ENCODE data around the gene FSD1L.
A peak's percentile ranks its signal among the peaks of the same experiment; 100 is the strongest.

The FSD1L gene

GRCh38 chr9:105447814-105448812 is at the start of gene FSD1L:
Gene FSD1L (plus strand): TSS chr9:105448034. CDS start chr9:105448221, 187 bp downstream.
- peak within 1 kb of the TSS; percentile 88 to 98 for H3K4me3 ChIP-seq (ENCODE audit: low read depth in 1 of 2, low read length in 2 of 2)
- no peaks in the 10 kb centered on the region for H3K36me3 ChIP-seq (ENCODE audit: control insufficient read depth in 1 of 2, insufficient read depth in 2 of 2, low read length in 2 of 2)
- peak within 1 kb of the TSS; percentile 80 to 86 for H3K9ac ChIP-seq (ENCODE audit: low read depth in 1 of 2, low read length in 2 of 2)
- H3K9me3 ChIP-seq (ENCODE audit: control insufficient read depth in 1 of 2, low read length in 2 of 2) = no peaks in the 10 kb centered on the region
- peaks cover 9 to 24% of the 10 kb centered on the region in 2 donors for H3K4me1 ChIP-seq (ENCODE audit: control insufficient read depth in 1 of 2, insufficient read depth in 2 of 2, low read length in 2 of 2)
- peak within 1 kb of the TSS; percentile 63 for H3K27ac ChIP-seq (ENCODE audit: low read depth, low read length)
- H3K27me3 ChIP-seq (ENCODE audit: control insufficient read depth in 1 of 2, insufficient read depth in 2 of 2, low read length in 2 of 2) = no peaks in the 10 kb centered on the region

- Histone ChIP-seq H3K4me3 (ENCODE audit: low read depth in 1 of 2, low read length in 2 of 2) (no peak overlapping the region), H3K36me3 (ENCODE audit: control insufficient read depth in 1 of 2, insufficient read depth in 2 of 2, low read length in 2 of 2) (no peaks in the 10 kb centered on the region), H3K27ac (ENCODE audit: low read depth, low read length) (no peak overlapping the region), H3K4me1 (ENCODE audit: control insufficient read depth in 1 of 2, insufficient read depth in 2 of 2, low read length in 2 of 2) (no peaks in the 10 kb centered on the region), H3K27me3 (ENCODE audit: control insufficient read depth in 1 of 2, insufficient read depth in 2 of 2, low read length in 2 of 2) (no peaks in the 10 kb centered on the region), H3K9ac (ENCODE audit: low read depth in 1 of 2, low read length in 2 of 2) (no peak overlapping the region), H3K9me3 (ENCODE audit: control insufficient read depth in 1 of 2, low read length in 2 of 2) (no peaks in the 10 kb centered on the region)
These were observed 48.7 kb upstream of the FSD1L start for GRCh38 chr9:105399117-105399516.

- Histone ChIP-seq H3K27ac (ENCODE audit: low read depth, low read length) (no peak overlapping the region), H3K36me3 (ENCODE audit: control insufficient read depth in 1 of 2, insufficient read depth in 2 of 2, low read length in 2 of 2) (no peaks in the 10 kb centered on the region), H3K4me3 (ENCODE audit: low read depth in 1 of 2, low read length in 2 of 2) (no peak overlapping the region), H3K4me1 (ENCODE audit: control insufficient read depth in 1 of 2, insufficient read depth in 2 of 2, low read length in 2 of 2) (no peaks in the 10 kb centered on the region), H3K9me3 (ENCODE audit: control insufficient read depth in 1 of 2, low read length in 2 of 2) (no peaks in the 10 kb centered on the region), H3K27me3 (ENCODE audit: control insufficient read depth in 1 of 2, insufficient read depth in 2 of 2, low read length in 2 of 2) (no peaks in the 10 kb centered on the region), H3K9ac (ENCODE audit: low read depth in 1 of 2, low read length in 2 of 2) (no peak overlapping the region)
These were observed 46.2 kb upstream of the FSD1L start for GRCh38 chr9:105401651-105402050.

GRCh38 chr9:105403552-105404248 is 44.1 kb upstream of the FSD1L start:
- Histone ChIP-seq H3K9me3 (ENCODE audit: control insufficient read depth in 1 of 2, low read length in 2 of 2) (no peaks in the 10 kb centered on the region), H3K4me1 (ENCODE audit: control insufficient read depth in 1 of 2, insufficient read depth in 2 of 2, low read length in 2 of 2) (no peaks in the 10 kb centered on the region), H3K9ac (ENCODE audit: low read depth in 1 of 2, low read length in 2 of 2) (no peak overlapping the region), H3K36me3 (ENCODE audit: control insufficient read depth in 1 of 2, insufficient read depth in 2 of 2, low read length in 2 of 2) (no peaks in the 10 kb centered on the region), H3K27ac (ENCODE audit: low read depth, low read length) (no peak overlapping the region), H3K27me3 (ENCODE audit: control insufficient read depth in 1 of 2, insufficient read depth in 2 of 2, low read length in 2 of 2) (no peaks in the 10 kb centered on the region), H3K4me3 (ENCODE audit: low read depth in 1 of 2, low read length in 2 of 2) (no peak overlapping the region)

- Histone ChIP-seq H3K4me3 (ENCODE audit: low read depth in 1 of 2, low read length in 2 of 2) (no peak overlapping the region), H3K4me1 (ENCODE audit: control insufficient read depth in 1 of 2, insufficient read depth in 2 of 2, low read length in 2 of 2) (no peaks in the 10 kb centered on the region), H3K9me3 (ENCODE audit: control insufficient read depth in 1 of 2, low read length in 2 of 2) (peaks cover 0 to 2% of the 10 kb centered on the region in 2 donors), H3K27ac (ENCODE audit: low read depth, low read length) (no peak overlapping the region), H3K36me3 (ENCODE audit: control insufficient read depth in 1 of 2, insufficient read depth in 2 of 2, low read length in 2 of 2) (no peaks in the 10 kb centered on the region), H3K27me3 (ENCODE audit: control insufficient read depth in 1 of 2, insufficient read depth in 2 of 2, low read length in 2 of 2) (no peaks in the 10 kb centered on the region), H3K9ac (ENCODE audit: low read depth in 1 of 2, low read length in 2 of 2) (no peak overlapping the region)
These were observed 42.2 kb upstream of the FSD1L start for GRCh38 chr9:105405514-105406131.

- no peak overlapping the region for H3K4me3 ChIP-seq (ENCODE audit: low read depth in 1 of 2, low read length in 2 of 2)
These were observed 41.5 kb upstream of the FSD1L start for GRCh38 chr9:105406369-105406768.

GRCh38 chr9:105413525-105413924 is 34.3 kb upstream of the FSD1L start:
- H3K4me1 ChIP-seq (ENCODE audit: control insufficient read depth in 1 of 2, insufficient read depth in 2 of 2, low read length in 2 of 2) = peaks cover 8 to 10% of the 10 kb centered on the region in 2 donors
- no peak overlapping the region for H3K9ac ChIP-seq (ENCODE audit: low read depth in 1 of 2, low read length in 2 of 2)
- peaks cover 0 to 2% of the 10 kb centered on the region in 2 donors for H3K9me3 ChIP-seq (ENCODE audit: control insufficient read depth in 1 of 2, low read length in 2 of 2)
- no peak overlapping the region for H3K27ac ChIP-seq (ENCODE audit: low read depth, low read length)
- H3K36me3 ChIP-seq (ENCODE audit: control insufficient read depth in 1 of 2, insufficient read depth in 2 of 2, low read length in 2 of 2) = no peaks in the 10 kb centered on the region
- no peak overlapping the region for H3K4me3 ChIP-seq (ENCODE audit: low read depth in 1 of 2, low read length in 2 of 2)
- no peaks in the 10 kb centered on the region for H3K27me3 ChIP-seq (ENCODE audit: control insufficient read depth in 1 of 2, insufficient read depth in 2 of 2, low read length in 2 of 2)

More at GRCh38 chr9:105406369-105406768, 41.5 kb upstream of the FSD1L start:
- H3K36me3 ChIP-seq (ENCODE audit: control insufficient read depth in 1 of 2, insufficient read depth in 2 of 2, low read length in 2 of 2) = no peaks in the 10 kb centered on the region
- H3K27ac ChIP-seq (ENCODE audit: low read depth, low read length) = no peak overlapping the region
- no peak overlapping the region for H3K9ac ChIP-seq (ENCODE audit: low read depth in 1 of 2, low read length in 2 of 2)
- no peaks in the 10 kb centered on the region for H3K27me3 ChIP-seq (ENCODE audit: control insufficient read depth in 1 of 2, insufficient read depth in 2 of 2, low read length in 2 of 2)
- H3K4me1 ChIP-seq (ENCODE audit: control insufficient read depth in 1 of 2, insufficient read depth in 2 of 2, low read length in 2 of 2) = no peaks in the 10 kb centered on the region
- H3K9me3 ChIP-seq (ENCODE audit: control insufficient read depth in 1 of 2, low read length in 2 of 2) = peaks cover 0 to 2% of the 10 kb centered on the region in 2 donors

GRCh38 chr9:105414947-105415661 is 32.7 kb upstream of the FSD1L start:
- H3K27me3 ChIP-seq (ENCODE audit: control insufficient read depth in 1 of 2, insufficient read depth in 2 of 2, low read length in 2 of 2) = no peaks in the 10 kb centered on the region
- H3K4me3 ChIP-seq (ENCODE audit: low read depth in 1 of 2, low read length in 2 of 2) = no peak overlapping the region
- no peaks in the 10 kb centered on the region for H3K9me3 ChIP-seq (ENCODE audit: control insufficient read depth in 1 of 2, low read length in 2 of 2)
- H3K4me1 ChIP-seq (ENCODE audit: control insufficient read depth in 1 of 2, insufficient read depth in 2 of 2, low read length in 2 of 2) = peaks cover 10 to 16% of the 10 kb centered on the region in 2 donors
- no peaks in the 10 kb centered on the region for H3K36me3 ChIP-seq (ENCODE audit: control insufficient read depth in 1 of 2, insufficient read depth in 2 of 2, low read length in 2 of 2)
- H3K27ac ChIP-seq (ENCODE audit: low read depth, low read length) = no peak overlapping the region
- no peak overlapping the region for H3K9ac ChIP-seq (ENCODE audit: low read depth in 1 of 2, low read length in 2 of 2)

- Histone ChIP-seq H3K4me3 (ENCODE audit: low read depth in 1 of 2, low read length in 2 of 2) (no peak overlapping the region), H3K36me3 (ENCODE audit: control insufficient read depth in 1 of 2, insufficient read depth in 2 of 2, low read length in 2 of 2) (no peaks in the 10 kb centered on the region), H3K9me3 (ENCODE audit: control insufficient read depth in 1 of 2, low read length in 2 of 2) (no peaks in the 10 kb centered on the region), H3K27ac (ENCODE audit: low read depth, low read length) (no peak overlapping the region), H3K9ac (ENCODE audit: low read depth in 1 of 2, low read length in 2 of 2) (no peak overlapping the region), H3K4me1 (ENCODE audit: control insufficient read depth in 1 of 2, insufficient read depth in 2 of 2, low read length in 2 of 2) (peaks cover 10 to 16% of the 10 kb centered on the region in 2 donors), H3K27me3 (ENCODE audit: control insufficient read depth in 1 of 2, insufficient read depth in 2 of 2, low read length in 2 of 2) (no peaks in the 10 kb centered on the region)
These were observed 32.2 kb upstream of the FSD1L start for GRCh38 chr9:105415662-105415980.

Measured in duodenal mucosa (tissue), 2 donors.